H4 (cell line): ENCODE measurements around the gene TBCEL. TPM values are rescaled to one million over a fixed set of nuclear protein-coding genes. Genes with fewer than 3 reads are reported as not detected.

Source experiments
- DNase-seq: peaks from one replicate; pipeline ENCODE4 v3.0.0-alpha.2; 2015; ENCODE audit warnings: low spot score
- total RNA-seq: library from RNA; depleted of rRNA; stranded (reverse); fragments of >200 nt; shearing (Covaris generic); gene quantifications from 2 replicates; pipeline ENCODE4 v1.2.3, GENCODE V29; 2014; rRNA removed

TBCEL gene
- total RNA-seq, 1 experiment from 2014 or later = 10.0 TPM

DNA sequence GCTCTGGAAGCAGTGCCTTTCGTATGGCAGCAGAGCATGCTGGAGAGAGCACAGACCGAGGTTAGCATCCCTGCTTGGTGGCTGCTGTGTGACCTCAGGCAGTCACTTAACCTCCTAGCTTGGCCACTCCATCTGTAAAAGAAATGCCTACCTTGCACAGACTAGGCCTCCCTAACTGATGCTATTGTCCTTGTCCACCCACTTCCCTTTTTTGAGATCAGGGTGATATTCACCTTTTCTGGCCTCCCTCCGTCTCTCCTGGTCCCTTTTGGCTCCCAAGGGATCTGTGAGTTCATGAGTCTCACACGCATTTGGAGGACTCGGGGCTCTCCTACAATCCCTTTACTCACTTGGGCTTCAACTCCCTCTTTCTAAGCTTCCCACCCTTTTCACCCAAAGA lies 114.4 kb downstream of the TBCEL start:
- no peak for DNase-seq

DNA sequence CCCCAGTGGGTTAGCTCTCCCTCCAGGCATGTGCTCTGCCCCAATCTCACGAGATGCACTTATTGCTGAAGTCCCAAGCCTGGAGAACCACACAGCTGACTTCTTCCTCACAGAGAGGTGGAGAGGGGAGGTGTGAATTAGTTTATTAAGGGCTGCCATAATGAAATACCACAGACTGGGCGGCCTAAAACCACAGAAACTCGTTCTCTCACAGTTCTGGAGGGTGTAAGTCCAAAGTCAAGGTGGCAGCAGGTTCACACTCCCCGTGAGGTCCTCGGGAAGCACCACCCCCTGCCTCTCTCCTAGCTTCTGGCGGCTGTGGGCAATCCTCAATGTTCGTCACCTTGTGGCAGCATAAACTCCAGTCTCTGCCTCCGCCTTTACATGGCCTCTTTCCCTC lies 116.5 kb downstream of the TBCEL start:
- no peak for DNase-seq

Other genes starting within 250 kb of the TBCEL start
- gene TECTA, start 77.1 kb downstream of the TBCEL start, total RNA-seq = 0.04 and 0.06 TPM in 2 replicates